Left lung (tissue), 10 donors: ENCODE results near the gene WFDC2. TPM values are rescaled to one million over a fixed set of nuclear protein-coding genes. Genes with fewer than 3 reads are reported as not detected.

Experiments
- ATAC-seq: fragments of 200-7000 bp; cut with Tn5 transposase; one replicate; pipeline ENCODE4 v1.9.1; 2020; ENCODE audit warnings: moderate library complexity
- DNase-seq, 4 donors: peaks; one replicate each; pipeline ENCODE4 v3.0.0-alpha.2; 2013 to 2020
- H3K27ac ChIP-seq, 2 donors: fragments of 200-600 bp; sonication (generic) in 1 of 2; one replicate each; pipeline versions ENCODE4 v1.5.0 to v1.8.0; 2020 to 2021
- H3K27me3 ChIP-seq, 2 donors: fragments of 200-600 bp; sonication (generic) in 1 of 2; one replicate each; pipeline versions ENCODE4 v1.5.0 to v1.8.0; 2020 to 2021
- H3K36me3 ChIP-seq, 2 donors: fragments of 200-600 bp; sonication (generic) in 1 of 2; one replicate each; pipeline versions ENCODE4 v1.5.0 to v1.8.0; 2020 to 2021
- H3K4me1 ChIP-seq, 2 donors: fragments of 200-600 bp; one replicate each; pipeline ENCODE4 v1.8.0; 2021
- H3K4me3 ChIP-seq, 2 donors: fragments of 200-600 bp; sonication (generic) in 1 of 2; one replicate each; pipeline versions ENCODE4 v1.5.0 to v1.8.0; 2020 to 2021; ENCODE audit warnings: mild to moderate bottlenecking in 1 of 2
- H3K9me3 ChIP-seq, 2 donors: fragments of 200-600 bp; sonication (generic) in 1 of 2; one replicate each; pipeline versions ENCODE4 v1.5.0 to v1.8.0; 2020 to 2021
- CTCF ChIP-seq, 2 donors: fragments of 200-600 bp; sonication (generic) in 1 of 2; IDR thresholded peaks; one replicate each; pipeline versions ENCODE4 v1.5.0 to v1.8.0; 2021; ENCODE audit warnings: antibody characterized with exemption in 2 of 2
- intact Hi-C, 2 donors: fragments of 100-400 bp; cut with DNase I; formaldehyde crosslinking; loops; one replicate each; pipeline versions ENCODE4 v1.11.2 to v1.14.2; 2022
- polyA plus RNA-seq, 6 donors: library from polyadenylated mRNA; unstranded; fragments of 120-200 nt; gene quantifications; one replicate each; pipeline ENCODE4 v1.2.1, GENCODE V29; 2013; ENCODE audit not compliant: insufficient read length in 6 of 6
- total RNA-seq, 2 donors: library from RNA; stranded (reverse); fragmentation: NEBNext Ultra II Directional; extraction: Animal tissue kit (Norgen Biotek cat#: 25700); gene quantifications; one replicate each; pipeline ENCODE4 v1.2.1, GENCODE V29; 2021
- donor health status: DM: no; HTN: yes; CAD: no.
- donor health status: DM: no; HTN: no; CAD: no.

WFDC2 gene
- total and polyA plus RNA-seq, 8 donors: 28.7 to 258 (median 37.2) TPM

- Histone ChIP-seq H3K4me3 (no peak overlapping the region), H3K9me3 (no peaks in the 10 kb centered on the region), H3K27ac (no peak overlapping the region), H3K27me3 (peaks cover 0 to 57% of the 10 kb centered on the region in 2 donors), H3K4me1 (no peaks in the 10 kb centered on the region), H3K36me3 (no peaks in the 10 kb centered on the region)
- intact Hi-C loops: no loop called here
- DNase-seq: no peak
- TF ChIP-seq CTCF (IDR thresholded peaks at IDR 0.05): no peak
- no peak for ATAC-seq
These were observed 15.8 kb downstream of the WFDC2 start for GRCh38 chr20:45485388-45485787.

GRCh38 chr20:45487231-45487635 is 17.7 kb downstream of the WFDC2 start:
- intact Hi-C loops: no loop called here
- Histone ChIP-seq H3K27me3 (peaks cover 0 to 47% of the 10 kb centered on the region in 2 donors), H3K36me3 (no peaks in the 10 kb centered on the region), H3K27ac (no peak overlapping the region), H3K9me3 (no peaks in the 10 kb centered on the region), H3K4me3 (no peak overlapping the region), H3K4me1 (no peaks in the 10 kb centered on the region)
- ATAC-seq (peak; percentile 27), DNase-seq (peak in 1 of 4 donors; percentile 81)
- no peak for TF ChIP-seq CTCF (IDR thresholded peaks at IDR 0.05)

GRCh38 chr20:45489083-45489531 is 19.6 kb downstream of the WFDC2 start:
- Histone ChIP-seq H3K4me3 (no peak overlapping the region), H3K9me3 (no peaks in the 10 kb centered on the region), H3K27me3 (peaks cover 0 to 40% of the 10 kb centered on the region in 2 donors), H3K36me3 (no peaks in the 10 kb centered on the region), H3K27ac (no peak overlapping the region), H3K4me1 (no peaks in the 10 kb centered on the region)
- intact Hi-C loops: no loop called here
- TF ChIP-seq CTCF (IDR thresholded peaks at IDR 0.05): no peak
- ATAC-seq (no peak), DNase-seq (no peak)

- TF ChIP-seq CTCF (IDR thresholded peaks at IDR 0.05): no peak
- no peak overlapping the region for H3K4me3 ChIP-seq
- no peak overlapping the region for H3K27ac ChIP-seq
- peaks cover 0 to 8% of the 10 kb centered on the region in 2 donors for H3K4me1 ChIP-seq
- no peaks in the 10 kb centered on the region for H3K9me3 ChIP-seq
- H3K27me3 ChIP-seq: peaks cover 0 to 37% of the 10 kb centered on the region in 2 donors
- no peaks in the 10 kb centered on the region for H3K36me3 ChIP-seq
- intact Hi-C loops: no loop called here
- DNase-seq: no peak
- ATAC-seq: no peak
These were observed 26.0 kb downstream of the WFDC2 start for GRCh38 chr20:45495501-45495941.

GRCh38 chr20:45496166-45496565 is 26.6 kb downstream of the WFDC2 start:
- no peaks in the 10 kb centered on the region for H3K9me3 ChIP-seq
- DNase-seq (no peak), ATAC-seq (no peak)
- no peak for TF ChIP-seq CTCF (IDR thresholded peaks at IDR 0.05)
- intact Hi-C loops: no loop called here
- no peak overlapping the region for H3K4me3 ChIP-seq
- peaks cover 0 to 44% of the 10 kb centered on the region in 2 donors for H3K27me3 ChIP-seq
- no peak overlapping the region for H3K27ac ChIP-seq
- peaks cover 0 to 8% of the 10 kb centered on the region in 2 donors for H3K4me1 ChIP-seq
- no peaks in the 10 kb centered on the region for H3K36me3 ChIP-seq
